ENCODE data around the gene PPP1CA. TPM values are rescaled to one million over a fixed set of nuclear protein-coding genes. Genes with fewer than 3 reads are reported as not detected.

Gene PPP1CA
- 277 to 291 TPM (median 280 TPM) in 5 replicates for total RNA-seq (2022; extraction: Qiagen RNA extraction)

DNA sequence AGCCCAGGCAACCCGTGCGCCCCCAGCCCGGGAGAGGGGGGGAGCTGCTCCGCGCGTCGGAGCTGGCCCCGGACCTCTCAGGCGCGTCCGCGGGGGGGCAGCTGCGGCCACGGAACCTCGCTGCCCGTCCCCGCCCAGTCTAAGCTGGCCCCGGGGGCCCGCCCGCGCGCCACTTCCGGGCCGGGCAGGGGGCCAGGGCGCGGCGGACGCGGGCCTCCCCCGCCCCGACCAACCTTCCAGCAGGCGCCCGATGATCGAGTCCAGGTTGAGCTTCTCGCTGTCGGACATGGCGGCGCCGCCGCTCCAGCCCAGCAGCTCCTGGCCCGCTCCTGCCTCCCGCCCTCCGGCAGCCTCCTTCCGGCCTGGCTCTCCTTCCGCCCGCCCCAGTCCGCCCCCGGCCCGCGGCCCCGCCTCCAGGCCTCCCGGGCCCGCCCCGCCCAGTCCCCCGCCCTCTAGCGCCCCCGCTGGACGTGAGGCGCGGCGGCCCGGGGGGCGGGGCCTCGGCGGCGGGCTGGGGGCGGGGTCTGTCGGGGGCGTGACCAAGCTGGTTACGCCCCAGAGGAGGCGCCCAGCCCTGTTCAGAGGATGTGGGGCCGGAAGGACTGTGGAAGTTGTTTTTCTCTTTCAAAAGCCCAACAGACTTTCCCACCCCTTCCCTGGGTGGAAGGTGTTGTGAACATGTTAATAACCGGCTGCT is at the start of gene PPP1CA:
Gene PPP1CA, minus strand, starts transcription at position 364 of the 697 bp plus-strand sequence. Its CDS starts 76 bp downstream, at position 288.

DNA sequence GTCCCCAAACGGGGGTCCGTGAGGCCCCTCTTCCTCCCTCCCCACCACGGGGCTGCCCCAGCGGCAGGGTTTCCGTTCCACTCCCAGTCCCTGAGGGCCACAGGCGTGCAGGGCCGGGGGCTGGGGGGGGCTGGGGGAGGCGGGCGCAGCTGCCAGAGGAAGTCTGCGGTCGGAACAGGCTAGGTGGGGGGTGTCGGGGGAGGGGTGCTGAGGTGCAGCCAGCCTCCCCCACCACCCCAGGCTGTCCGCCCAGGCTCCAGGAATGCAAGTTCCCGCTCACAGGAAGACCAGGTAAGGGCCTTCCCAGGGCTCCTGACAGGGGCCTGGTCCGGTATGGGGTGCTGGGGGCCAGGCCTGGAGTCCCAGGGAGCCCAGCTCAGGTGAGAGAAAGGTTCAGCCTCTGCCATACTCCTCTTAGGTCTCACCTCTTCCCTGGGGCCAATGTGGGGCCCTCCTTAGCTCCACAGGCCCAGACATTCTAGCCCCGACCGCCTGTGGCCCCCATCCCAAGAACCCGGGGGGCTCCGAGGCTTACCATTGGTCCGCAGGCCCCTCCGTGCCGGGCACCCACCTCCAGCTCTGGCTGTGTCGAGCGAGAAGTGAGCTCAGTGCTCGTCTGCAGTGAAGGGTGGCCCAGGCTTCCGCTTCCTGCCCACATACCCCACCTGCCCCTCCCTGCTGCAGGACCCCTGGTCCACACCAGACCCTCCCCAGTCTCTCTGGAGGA is 35.6 kb upstream of the PPP1CA start, which contains the start of gene PTPRCAP:
Gene PTPRCAP, minus strand, starts transcription at position 601 of the 727 bp plus-strand sequence. Its CDS starts 63 bp downstream, at position 538.

DNA sequence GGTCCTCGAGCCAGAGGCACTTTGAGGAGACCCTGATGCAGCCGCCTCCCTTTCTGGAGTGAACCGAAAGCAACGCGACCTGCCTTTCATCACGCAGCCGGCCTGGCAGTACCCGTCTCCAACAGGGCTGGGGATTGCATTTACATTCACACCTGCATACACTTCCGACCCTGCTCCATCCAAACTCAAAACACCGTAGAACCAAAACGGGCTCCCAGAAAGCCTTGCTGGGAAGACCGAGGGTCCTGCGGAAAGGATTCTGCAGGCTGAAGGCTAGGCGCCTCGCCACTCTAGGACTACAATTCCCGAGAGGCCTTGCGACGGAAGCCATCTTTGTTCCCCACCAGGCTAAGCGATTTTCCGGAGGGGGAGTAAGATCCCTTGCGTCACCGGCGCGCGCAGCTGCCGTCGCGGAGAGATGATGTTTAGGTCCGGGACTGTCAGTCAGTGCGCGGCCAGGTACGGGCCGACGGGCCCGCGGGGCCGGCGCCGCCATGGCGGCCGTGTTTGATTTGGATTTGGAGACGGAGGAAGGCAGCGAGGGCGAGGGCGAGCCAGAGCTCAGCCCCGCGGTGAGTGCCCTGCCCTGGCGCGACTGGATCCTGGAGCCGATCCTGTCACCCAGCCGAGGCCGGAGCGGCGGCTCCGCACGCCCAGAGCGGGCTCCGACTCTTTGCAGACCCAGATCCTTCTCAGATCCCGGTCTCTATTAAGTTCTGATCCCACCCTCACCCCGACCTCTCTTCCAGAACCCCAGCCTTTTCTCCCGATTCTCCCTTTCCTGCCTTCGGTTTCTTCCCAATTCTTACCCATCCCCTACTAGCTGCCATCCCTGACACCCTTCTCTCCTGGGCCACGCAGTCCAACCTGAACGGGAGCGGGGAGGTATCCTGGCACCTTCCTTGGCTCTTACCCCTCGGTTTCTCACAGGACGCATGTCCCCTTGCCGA is 26.7 kb upstream of the PPP1CA start, which contains the start of gene RPS6KB2:
Gene RPS6KB2, plus strand, starts transcription at position 443 of the 950 bp plus-strand sequence. Its CDS starts 52 bp downstream, at position 495.

DNA sequence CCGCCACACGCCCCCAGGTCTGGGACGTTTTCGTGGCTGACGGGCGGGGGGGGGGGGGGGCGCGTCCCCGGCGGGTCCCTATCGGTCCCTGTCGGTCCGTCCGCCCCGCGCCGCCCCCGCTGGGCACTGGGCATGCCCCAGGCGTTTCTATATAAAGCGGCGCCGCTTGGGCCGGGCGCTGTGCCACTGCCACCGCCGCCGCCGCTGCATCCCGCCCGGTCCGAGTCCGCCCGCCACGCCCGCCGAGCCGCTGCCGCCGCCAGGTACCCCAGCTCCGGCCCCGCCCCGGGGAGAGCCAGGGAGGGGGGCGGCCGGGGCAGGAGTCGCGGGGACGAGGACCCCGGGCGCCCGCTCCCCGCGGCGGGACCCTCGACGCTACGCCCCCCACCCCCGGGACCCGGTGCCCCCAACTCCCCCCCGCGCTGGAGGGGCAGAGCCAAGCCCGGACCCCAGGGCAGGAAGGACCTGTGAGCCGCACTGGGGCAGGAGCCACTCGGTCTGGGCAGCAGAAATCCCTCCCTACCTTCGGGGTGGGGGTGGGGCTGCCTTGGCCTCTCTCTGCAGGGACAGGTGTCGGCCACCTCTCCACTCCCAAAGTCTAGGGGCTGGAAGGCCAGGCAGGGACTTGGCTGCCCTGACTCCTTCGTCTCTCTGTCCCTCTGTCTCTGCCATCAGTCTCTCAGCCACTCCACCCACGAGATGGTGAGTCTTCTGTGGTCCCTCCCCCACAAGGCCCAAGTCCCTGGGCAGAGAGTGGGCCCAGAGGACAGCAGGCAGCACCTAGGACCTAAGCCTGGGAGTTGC is 14.0 kb upstream of the PPP1CA start, which contains the start of gene CARNS1:
Gene CARNS1, plus strand, starts transcription at position 178 of the 804 bp plus-strand sequence. Its CDS starts 522 bp downstream, at position 700.

DNA sequence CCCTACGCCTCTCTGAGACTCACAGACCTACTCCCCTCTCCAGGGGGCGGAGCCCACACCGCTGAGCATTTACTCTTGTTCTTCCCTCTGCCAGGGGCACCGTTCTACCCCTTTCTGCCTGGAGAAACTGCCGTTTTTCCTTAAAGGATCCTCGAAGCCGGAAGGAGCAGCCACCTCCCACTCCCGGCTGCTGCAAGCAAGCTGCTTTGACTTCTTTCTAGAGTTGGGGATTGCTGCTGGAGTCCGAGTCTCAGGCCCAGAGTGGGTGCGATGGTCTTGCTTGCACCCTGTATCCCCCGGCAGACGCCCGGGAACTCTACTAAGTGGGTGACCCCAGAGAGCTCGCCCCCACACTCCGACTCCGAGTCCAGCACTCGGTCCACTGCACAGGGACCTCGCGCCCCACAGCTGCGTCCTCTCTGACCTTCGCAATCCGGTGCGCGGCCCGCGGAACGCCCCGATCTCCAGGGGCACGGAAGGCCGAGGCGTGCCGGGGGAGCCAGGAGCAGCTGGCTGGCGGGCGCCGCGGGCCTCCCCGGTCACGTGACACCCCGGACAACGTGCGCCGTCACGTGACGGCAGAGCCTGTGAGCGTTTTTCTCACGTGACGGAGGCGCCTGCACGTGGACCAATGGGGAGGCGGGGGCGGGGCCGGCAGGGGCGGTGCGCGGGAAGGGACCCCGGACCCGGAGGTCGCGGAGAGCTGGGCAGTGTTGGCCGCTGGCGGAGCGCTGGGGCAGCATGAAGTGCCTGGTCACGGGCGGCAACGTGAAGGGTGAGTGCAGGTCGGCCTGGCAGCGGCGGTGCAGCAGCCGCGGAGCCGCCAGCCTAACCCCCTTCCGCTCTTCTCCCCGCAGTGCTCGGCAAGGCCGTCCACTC is 10.1 kb downstream of the PPP1CA start, which contains the start of gene RAD9A:
Gene RAD9A, plus strand, starts transcription at position 683 of the 879 bp plus-strand sequence. Its CDS starts 59 bp downstream, at position 742.

DNA sequence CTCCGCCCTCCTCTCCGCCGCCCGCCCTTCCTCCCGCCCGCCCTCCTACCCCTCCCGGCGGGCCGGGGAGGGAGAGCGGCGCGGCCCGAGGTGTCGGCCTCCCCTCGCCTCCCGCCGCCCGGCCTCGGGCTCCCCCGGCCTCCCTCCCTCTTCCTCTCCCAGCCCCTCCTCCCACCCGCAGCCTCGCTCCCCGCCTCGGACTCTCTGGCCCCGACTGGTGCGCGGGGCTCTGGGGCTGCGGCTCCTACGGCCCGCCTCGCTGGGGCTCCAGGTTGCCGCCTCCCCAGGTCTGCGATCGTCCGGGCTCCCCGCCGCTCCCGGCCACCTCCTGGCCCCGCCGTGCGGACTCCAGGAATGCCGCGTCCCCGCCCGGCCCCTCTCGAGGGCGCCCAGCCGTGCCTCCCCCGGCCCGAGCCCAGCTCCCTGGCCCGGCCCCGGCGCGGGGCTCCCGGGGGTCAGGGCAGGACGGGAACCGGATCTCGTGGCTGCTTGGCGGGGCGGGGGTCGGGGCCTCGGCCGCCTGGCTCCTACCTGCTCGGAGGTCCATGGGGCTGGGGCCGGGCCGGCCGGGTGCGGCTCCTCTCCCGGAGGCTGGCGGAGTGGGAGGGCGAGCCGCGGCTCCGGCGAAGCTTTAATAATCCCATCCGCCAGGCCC is 28.5 kb downstream of the PPP1CA start, which contains the start of gene CLCF1:
Gene CLCF1, minus strand, starts transcription at position 606 of the 655 bp plus-strand sequence. Its CDS starts 59 bp downstream, at position 547.

DNA sequence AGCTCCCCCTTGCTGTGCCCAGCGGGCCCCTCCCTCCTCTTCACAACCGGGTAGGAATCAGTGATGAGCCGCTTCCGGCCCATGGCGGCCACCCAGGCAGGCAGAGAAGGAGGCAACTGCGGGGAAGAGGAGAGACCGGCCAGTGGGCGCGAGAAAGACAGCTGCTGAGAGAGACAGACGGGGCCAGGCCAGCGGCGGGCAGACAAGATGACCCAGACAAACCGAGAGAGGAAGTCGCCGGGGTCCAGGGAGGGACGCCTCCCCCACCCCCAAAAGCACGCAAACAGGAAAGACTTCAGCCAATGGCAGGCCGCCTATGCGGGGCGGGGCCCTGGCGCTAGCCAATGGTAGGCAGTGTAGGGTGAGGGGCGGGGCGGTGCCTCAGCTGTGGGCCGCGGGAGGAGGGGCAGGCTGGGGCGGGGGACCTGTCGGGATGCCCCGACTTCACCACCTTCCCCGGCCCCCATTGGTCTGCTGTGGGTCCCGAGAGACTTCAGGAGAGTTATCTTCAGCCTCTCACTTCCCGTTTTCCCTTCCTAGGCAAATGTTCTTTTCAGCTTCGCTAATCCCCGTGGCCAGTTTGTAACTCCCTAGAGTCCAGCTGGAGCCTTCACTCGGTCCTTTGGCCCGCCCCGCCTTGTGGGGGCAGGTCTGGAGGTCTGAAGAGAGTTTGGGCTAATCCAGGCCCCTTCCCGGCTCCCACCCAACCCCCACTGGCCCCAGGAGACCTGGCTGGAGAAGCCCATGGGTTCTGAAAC is 48.2 kb downstream of the PPP1CA start, which contains the start of gene POLD4:
Gene POLD4, minus strand, starts transcription at position 230 of the 758 bp plus-strand sequence. Its CDS starts 147 bp downstream, at position 83.

Other genes with a start within 250 kb of the PPP1CA start
- 26.1 to 38.8 TPM (median 34.1 TPM) in 5 replicates for gene GRK2, start 135.4 kb downstream of the PPP1CA start, total RNA-seq (2022; extraction: Qiagen RNA extraction)
- 17.2 to 26.9 TPM (median 24.5 TPM) in 5 replicates for gene ANKRD13D, start 112.6 kb downstream of the PPP1CA start, total RNA-seq (2022; extraction: Qiagen RNA extraction)
- 15.1 to 24.6 TPM (median 22.9 TPM) in 5 replicates for gene SSH3, start 98.3 kb downstream of the PPP1CA start, total RNA-seq (2022; extraction: Qiagen RNA extraction)
- gene POLD4, start 48.3 kb downstream of the PPP1CA start, total RNA-seq (2022; extraction: Qiagen RNA extraction), result 182 to 236 TPM (median 217 TPM) in 5 replicates
- gene CLCF1, start 28.3 kb downstream of the PPP1CA start, total RNA-seq (2022; extraction: Qiagen RNA extraction), result 31.3 to 37.6 TPM (median 34.8 TPM) in 5 replicates
- gene RAD9A, start 9.9 kb downstream of the PPP1CA start, total RNA-seq (2022; extraction: Qiagen RNA extraction), result 20.0 to 29.1 TPM (median 28.0 TPM) in 5 replicates
- 0.07 to 0.17 TPM (median 0.10 TPM) in 4 of 5 replicates, not detected in the other for gene TBC1D10C, start 2.2 kb upstream of the PPP1CA start, total RNA-seq (2022; extraction: Qiagen RNA extraction)
- gene CARNS1, start 13.8 kb upstream of the PPP1CA start, total RNA-seq (2022; extraction: Qiagen RNA extraction), result 0.12 to 0.21 TPM (median 0.13 TPM) in 5 replicates
- 41.7 to 51.2 TPM (median 49.8 TPM) in 5 replicates for gene RPS6KB2, start 26.6 kb upstream of the PPP1CA start, total RNA-seq (2022; extraction: Qiagen RNA extraction)
- 0.23 to 0.34 TPM (median 0.28 TPM) in 5 replicates for gene PTPRCAP, start 35.8 kb upstream of the PPP1CA start, total RNA-seq (2022; extraction: Qiagen RNA extraction)
- gene CORO1B, start 41.6 kb upstream of the PPP1CA start, total RNA-seq (2022; extraction: Qiagen RNA extraction), result 56.1 to 66.9 TPM (median 61.3 TPM) in 5 replicates
- 0.03 to 0.08 TPM in 2 of 5 replicates, not detected in the others for gene GPR152, start 50.9 kb upstream of the PPP1CA start, total RNA-seq (2022; extraction: Qiagen RNA extraction)
- not detected in 5 replicates for gene CABP4, start 53.5 kb upstream of the PPP1CA start, total RNA-seq (2022; extraction: Qiagen RNA extraction)
- gene TMEM134, start 67.4 kb upstream of the PPP1CA start, total RNA-seq (2022; extraction: Qiagen RNA extraction), result 53.4 to 68.0 TPM (median 64.3 TPM) in 5 replicates
- 42.0 to 49.2 TPM (median 45.5 TPM) in 5 replicates for gene AIP, start 81.2 kb upstream of the PPP1CA start, total RNA-seq (2022; extraction: Qiagen RNA extraction)
- gene PITPNM1, start 103.5 kb upstream of the PPP1CA start, total RNA-seq (2022; extraction: Qiagen RNA extraction), result 28.9 to 42.9 TPM (median 37.8 TPM) in 5 replicates
- gene CDK2AP2, start 106.3 kb upstream of the PPP1CA start, total RNA-seq (2022; extraction: Qiagen RNA extraction), result 58.0 to 88.8 TPM (median 86.2 TPM) in 5 replicates
- gene CABP2, start 121.6 kb upstream of the PPP1CA start, total RNA-seq (2022; extraction: Qiagen RNA extraction), result not detected in 5 replicates
- 1,419 to 1,819 TPM (median 1,677 TPM) in 5 replicates for gene GSTP1, start 182.0 kb upstream of the PPP1CA start, total RNA-seq (2022; extraction: Qiagen RNA extraction)
- 135 to 153 TPM (median 148 TPM) in 5 replicates for gene NDUFV1, start 205.1 kb upstream of the PPP1CA start, total RNA-seq (2022; extraction: Qiagen RNA extraction)
- gene NUDT8, start 228.1 kb upstream of the PPP1CA start, total RNA-seq (2022; extraction: Qiagen RNA extraction), result 7.3 to 15.3 TPM (median 14.6 TPM) in 5 replicates
- gene TBX10, start 237.9 kb upstream of the PPP1CA start, total RNA-seq (2022; extraction: Qiagen RNA extraction), result not detected in 5 replicates
- 0.93 to 1.6 TPM (median 1.4 TPM) in 5 replicates for gene ACY3, start 248.9 kb upstream of the PPP1CA start, total RNA-seq (2022; extraction: Qiagen RNA extraction)

All from A549 treated with AZD2906 at 1 μM for 4 hours (cell line).